GM19397 (cell line): ENCODE measurements around the gene MAP4K4.

ENCODE experiments used
- ATAC-seq: cut with Tn5 transposase; IDR thresholded peaks from one replicate; pipeline ENCODE4 v1.9.1; 2021; ENCODE audit warnings: mild to moderate bottlenecking, moderate library complexity; ENCODE audit not compliant: unreplicated experiment

The MAP4K4 gene

GRCh38 chr2:101692041-101692440, 5.5 kb upstream of the MAP4K4 start:
- ATAC-seq = no peak

DNA sequence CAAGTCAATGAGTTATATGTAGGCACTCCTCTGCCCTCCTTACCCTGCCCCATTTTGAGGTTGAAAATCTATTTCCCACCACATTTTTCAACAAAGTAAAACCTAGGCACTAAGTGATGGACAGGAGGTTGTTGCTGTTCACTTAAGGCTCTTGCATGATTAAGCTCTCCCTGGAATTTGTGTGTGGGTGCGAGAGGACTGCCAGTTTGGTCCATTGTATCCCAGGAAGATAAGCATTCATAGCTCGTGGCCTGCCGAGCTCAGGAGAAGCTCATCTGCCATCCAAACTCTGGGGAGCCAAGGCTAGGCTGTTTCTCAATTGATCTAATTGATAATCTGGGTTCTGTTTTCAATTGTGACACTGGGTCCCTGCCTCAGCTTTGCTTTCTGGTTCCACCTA, 4.7 kb upstream of the MAP4K4 start:
- ATAC-seq = no peak

DNA sequence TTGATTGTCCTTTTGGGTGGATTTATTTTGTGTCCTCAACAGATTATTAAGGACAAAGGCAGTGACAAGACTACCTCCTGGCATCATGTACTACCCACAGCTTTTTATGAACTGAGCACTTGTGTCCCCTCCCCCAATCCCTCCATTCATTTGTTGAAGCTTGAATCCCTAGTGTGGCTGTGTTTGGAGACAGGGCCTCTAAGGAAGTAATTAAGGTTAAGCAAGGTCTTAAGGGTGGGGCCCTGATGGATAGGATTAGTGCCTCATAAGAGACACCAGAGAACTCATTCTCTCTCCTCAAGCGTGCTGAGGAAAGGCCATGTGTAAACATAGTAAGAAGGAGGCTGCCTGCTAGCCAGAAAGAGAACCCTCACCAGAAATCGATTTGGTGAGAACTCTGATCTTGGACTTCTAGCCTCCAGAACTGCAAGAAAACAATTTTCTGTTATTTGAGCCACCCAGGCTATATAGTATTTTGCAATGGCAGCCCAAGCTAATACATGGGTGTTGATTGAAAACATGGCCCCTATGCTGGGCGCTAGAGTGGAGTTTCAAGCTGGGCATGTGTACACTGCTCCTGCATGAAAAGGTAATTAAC, 3.4 kb upstream of the MAP4K4 start:
- ATAC-seq = no peak

GRCh38 chr2:101696272-101697123, 1.0 kb upstream of the MAP4K4 start:
- no peak for ATAC-seq

DNA sequence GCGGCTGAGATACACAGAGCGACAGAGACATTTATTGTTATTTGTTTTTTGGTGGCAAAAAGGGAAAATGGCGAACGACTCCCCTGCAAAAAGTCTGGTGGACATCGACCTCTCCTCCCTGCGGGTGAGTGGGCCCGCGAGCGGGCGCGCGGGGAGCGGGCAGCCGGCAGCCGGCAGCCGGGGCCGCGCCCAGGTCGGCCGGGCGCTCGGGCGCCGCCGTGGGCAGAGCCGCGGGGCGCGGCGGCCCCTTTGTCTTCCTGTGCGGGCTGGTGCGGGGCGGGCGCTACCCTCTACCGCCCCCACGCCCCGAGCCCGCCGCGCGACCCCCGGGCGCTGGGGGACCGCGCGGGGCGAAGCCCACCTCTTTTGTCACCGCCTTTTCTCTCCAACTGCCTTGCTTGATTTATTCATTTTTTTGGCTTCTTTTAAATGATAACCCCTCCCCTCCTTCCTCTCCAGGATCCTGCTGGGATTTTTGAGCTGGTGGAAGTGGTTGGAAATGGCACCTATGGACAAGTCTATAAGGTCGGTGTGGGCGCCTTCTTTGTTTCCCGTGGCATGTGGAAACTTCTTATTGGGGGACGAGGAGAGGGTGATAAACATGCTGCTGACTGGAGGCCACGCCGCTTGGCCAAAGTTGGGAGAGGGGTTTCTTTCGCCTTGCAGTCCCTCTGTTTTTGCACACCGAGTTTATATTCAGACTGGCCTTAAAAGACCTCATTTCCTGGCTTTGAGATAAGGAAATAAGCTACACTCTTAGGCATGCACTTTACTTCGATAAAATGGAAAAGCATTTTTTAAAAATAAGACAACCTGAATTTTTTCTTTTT, 722 bp downstream of the MAP4K4 start:
- ATAC-seq = peak; percentile 41

GRCh38 chr2:101698844-101699754, 1.6 kb downstream of the MAP4K4 start:
- no peak for ATAC-seq

- ATAC-seq = no peak
Measured at GRCh38 chr2:101699755-101700461, 2.4 kb downstream of the MAP4K4 start.

- no peak for ATAC-seq
Measured at GRCh38 chr2:101704046-101704466, 6.5 kb downstream of the MAP4K4 start.

DNA sequence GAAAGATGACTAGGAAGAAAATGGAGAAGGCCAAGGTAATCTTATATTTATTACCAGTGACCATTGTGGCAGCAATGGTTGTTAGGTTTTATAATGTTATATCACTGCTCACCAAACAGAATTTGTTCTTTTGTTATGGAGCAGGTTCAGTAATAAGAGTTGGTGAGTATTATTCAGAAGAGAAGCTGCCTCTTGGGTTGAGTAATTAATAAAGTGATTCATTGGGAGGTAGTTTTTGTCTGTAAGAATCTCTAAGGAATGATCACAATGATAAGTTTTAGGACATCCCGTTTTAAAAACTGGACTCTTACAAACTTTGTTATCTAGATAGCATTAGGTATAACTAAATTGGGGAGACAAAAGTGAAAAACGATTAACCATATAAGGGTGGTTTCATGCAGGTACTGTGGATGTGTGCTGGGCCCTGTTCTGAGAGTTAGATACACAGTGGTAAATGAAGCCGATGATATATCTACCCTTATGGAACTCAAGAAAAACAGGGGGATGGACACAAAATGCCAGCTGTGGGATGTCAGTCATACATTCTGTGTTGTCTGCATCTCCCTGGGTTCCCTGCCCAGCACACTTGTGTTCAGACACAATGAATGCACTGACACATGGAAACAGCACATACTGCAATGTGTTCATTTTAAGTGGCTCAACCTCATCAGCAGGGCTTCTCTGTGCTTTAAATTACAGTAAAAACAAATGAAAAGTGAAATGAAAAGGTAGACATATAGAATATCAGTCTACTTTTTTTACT, 7.5 kb downstream of the MAP4K4 start:
- no peak for ATAC-seq

DNA sequence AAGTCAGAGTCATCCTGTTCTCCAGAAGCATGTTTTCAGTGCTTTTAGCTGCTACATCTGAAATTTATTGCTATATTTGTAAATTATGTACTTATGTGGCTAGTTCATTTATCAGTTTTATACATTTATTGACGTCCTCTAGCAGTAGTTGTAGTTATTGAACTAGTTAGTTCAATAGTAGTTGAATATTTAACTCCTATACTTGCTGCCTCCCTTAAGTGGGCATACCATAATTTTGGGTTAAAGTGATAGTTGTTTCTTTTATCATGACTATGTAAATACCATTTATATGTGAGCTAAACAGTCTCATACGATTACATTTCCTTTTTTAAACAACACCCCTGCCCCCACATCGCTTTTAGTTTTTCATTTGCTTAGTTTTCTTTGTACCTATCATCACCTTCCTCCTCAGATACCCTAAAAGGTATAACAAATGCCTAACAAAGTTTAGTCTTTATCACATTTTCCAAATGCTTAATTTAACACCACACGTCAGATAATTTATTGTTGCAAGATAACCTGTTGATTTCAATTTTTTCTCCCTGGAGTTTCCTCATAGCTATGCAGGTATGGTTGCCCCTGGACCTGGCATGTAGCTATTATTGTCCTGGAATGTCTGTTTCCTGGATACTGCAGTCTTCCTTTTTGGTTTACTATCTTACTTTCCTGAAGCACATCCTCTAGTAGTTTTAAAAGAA, 8.8 kb downstream of the MAP4K4 start:
- no peak for ATAC-seq

DNA sequence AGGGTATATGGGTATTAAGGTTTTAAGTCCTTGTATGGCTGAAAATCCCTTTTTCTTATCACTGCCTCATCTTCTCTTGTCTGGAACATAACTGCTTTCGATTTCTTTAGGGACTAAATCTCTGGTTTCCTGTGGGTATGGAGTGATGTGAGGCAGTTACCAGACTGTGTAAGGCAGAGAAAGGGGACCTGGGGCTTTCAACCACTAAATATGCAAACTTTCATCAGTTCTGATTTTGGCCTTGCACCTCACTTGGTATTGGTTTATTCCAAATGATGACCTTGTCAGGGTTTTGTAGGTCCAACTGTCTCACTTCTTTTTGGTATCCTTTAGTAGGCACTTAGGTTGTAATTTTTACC, 9.3 kb downstream of the MAP4K4 start:
- peak; percentile 49 for ATAC-seq

DNA sequence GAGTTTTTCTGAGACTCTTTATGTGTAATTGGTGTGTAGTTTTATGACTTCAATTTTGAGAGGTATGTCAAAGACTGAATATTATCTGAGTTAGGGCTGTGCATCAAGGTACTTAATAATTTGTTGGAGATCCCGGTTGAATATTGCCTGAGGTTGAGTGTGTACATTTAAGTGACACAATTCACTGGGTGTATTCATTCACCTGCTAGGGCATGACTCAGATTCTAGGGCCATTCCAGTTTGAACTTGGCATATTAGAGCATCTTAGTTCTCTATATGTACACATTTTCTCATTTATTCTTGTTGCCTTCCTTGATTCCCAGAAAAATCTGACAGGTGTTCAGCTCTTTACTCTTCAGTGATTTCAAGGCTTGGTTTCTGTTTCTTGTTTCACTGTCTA, 12.5 kb downstream of the MAP4K4 start:
- ATAC-seq = no peak

GRCh38 chr2:101710471-101711318, 13.2 kb downstream of the MAP4K4 start:
- ATAC-seq = peak; percentile 45

- no peak for ATAC-seq
Measured at GRCh38 chr2:101714118-101714517, 16.6 kb downstream of the MAP4K4 start.

DNA sequence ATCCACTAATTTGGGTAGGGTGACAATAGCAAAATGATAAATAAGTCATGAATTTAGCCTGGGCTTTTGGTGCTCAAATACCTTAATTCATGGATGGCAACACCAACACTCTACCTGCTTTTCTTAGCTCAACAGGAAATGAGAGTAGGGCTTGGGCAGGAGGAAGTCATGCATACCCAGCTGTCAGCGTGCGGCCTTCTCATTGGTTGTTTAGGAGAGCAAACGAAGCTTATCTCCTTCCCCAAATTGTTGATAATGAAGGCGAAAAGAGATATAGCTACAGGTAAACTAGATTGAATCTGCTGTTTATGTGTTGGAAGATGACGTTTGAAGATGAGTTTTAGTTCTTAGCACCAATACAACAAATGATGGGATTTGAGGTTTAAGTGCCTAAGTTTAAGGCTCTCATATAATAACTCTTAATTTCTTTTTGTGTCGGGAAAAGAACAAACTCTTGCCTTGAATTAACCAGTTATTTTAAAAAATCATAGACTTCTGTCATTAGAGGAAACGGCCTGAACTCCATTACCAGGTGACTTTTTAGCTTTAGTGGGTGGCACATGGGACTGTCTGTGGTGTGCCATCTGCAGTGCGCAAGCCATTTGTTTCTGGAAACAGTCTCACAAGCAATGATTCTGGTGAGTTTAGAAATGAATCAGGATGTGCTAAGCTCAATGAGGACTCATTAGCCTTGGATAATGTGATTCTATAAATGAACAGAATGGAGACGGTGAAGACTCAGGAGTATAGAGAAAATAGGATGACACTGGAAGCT, 19.8 kb downstream of the MAP4K4 start:
- ATAC-seq = peak; percentile 77

GRCh38 chr2:101718479-101718878, 21.0 kb downstream of the MAP4K4 start:
- ATAC-seq = no peak

- no peak for ATAC-seq
Measured at GRCh38 chr2:101718993-101719571, 21.6 kb downstream of the MAP4K4 start.
